22Rv1 (cell line): ENCODE data around the gene FOLR3.

Experiments
- ZFX ChIP-seq: fragments of 450-650 bp; IDR thresholded peaks from 2 replicates; pipeline ENCODE4 v1.6.1; 2017; ENCODE audit warnings: antibody characterized with exemption, borderline replicate concordance
- TF ChIP-seq, protein P1 (sequence below): fragments of 450-650 bp; IDR thresholded peaks from 2 replicates; pipeline ENCODE4 v1.5.1; 2017; ENCODE audit warnings: mild to moderate bottlenecking

DNA sequence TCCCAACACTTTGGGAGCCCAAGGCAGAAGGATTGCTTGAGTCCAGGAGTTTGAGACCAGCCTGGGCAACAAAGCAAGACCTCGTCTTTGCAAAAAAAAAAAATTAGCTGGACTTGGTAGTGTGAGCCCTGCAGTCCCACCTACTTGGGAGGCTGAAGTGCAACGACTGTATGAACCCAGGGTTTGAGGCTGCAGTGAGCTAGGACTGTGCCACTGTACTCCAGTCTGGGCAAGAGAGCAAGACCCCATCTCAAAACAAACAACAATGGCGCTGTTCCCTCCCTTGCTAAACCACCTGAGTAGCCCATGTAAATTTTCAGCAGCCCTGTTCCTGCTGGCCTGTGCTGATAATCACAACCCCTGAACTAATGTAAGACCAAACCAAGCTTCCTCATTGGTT lies 35.5 kb upstream of the FOLR3 start:
- TF ChIP-seq, protein P1, sequence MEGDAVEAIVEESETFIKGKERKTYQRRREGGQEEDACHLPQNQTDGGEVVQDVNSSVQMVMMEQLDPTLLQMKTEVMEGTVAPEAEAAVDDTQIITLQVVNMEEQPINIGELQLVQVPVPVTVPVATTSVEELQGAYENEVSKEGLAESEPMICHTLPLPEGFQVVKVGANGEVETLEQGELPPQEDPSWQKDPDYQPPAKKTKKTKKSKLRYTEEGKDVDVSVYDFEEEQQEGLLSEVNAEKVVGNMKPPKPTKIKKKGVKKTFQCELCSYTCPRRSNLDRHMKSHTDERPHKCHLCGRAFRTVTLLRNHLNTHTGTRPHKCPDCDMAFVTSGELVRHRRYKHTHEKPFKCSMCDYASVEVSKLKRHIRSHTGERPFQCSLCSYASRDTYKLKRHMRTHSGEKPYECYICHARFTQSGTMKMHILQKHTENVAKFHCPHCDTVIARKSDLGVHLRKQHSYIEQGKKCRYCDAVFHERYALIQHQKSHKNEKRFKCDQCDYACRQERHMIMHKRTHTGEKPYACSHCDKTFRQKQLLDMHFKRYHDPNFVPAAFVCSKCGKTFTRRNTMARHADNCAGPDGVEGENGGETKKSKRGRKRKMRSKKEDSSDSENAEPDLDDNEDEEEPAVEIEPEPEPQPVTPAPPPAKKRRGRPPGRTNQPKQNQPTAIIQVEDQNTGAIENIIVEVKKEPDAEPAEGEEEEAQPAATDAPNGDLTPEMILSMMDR: no peak
- TF ChIP-seq ZFX: no peak
